NCI-H69 (cell line): ENCODE results near the gene RPGRIP1L.
"Not testable (repeated sequence)": the region's sequence is repeated elsewhere in the genome, so short reads cannot be mapped to it uniquely, and the experiment has no call there.

Source experiments
- DNase-seq: peaks from one replicate; lab custom pipeline; 2025; lab: John Stamatoyannopoulos, UW

The RPGRIP1L gene

GRCh38 chr16:53712065-53712464, 8.4 kb upstream of the RPGRIP1L start:
- DNase-seq, result no peak

GRCh38 chr16:53711390-53711789, 7.7 kb upstream of the RPGRIP1L start:
- DNase-seq, result no peak

- DNase-seq, result no peak
Measured at GRCh38 chr16:53708490-53708889, 4.8 kb upstream of the RPGRIP1L start.

- DNase-seq, result no peak
Measured at GRCh38 chr16:53707671-53708070, 4.0 kb upstream of the RPGRIP1L start.

GRCh38 chr16:53704445-53704813, 770 bp upstream of the RPGRIP1L start:
- no peak for DNase-seq

GRCh38 chr16:53698271-53698670, 5.4 kb downstream of the RPGRIP1L start:
- DNase-seq, result not testable (repeated sequence)

GRCh38 chr16:53695070-53695469, 8.6 kb downstream of the RPGRIP1L start:
- DNase-seq, result no peak

- no peak for DNase-seq
Measured at GRCh38 chr16:53693320-53693719, 10.3 kb downstream of the RPGRIP1L start.

GRCh38 chr16:53692146-53692545, 11.5 kb downstream of the RPGRIP1L start:
- no peak for DNase-seq

GRCh38 chr16:53690771-53691170, 12.9 kb downstream of the RPGRIP1L start:
- DNase-seq, result no peak

GRCh38 chr16:53689636-53690035, 14.0 kb downstream of the RPGRIP1L start:
- DNase-seq, result no peak

- DNase-seq, result no peak
Measured at GRCh38 chr16:53686710-53687109, 16.9 kb downstream of the RPGRIP1L start.

GRCh38 chr16:53685334-53685733, 18.3 kb downstream of the RPGRIP1L start:
- DNase-seq, result not testable (repeated sequence)

GRCh38 chr16:53681354-53681753, 22.3 kb downstream of the RPGRIP1L start:
- no peak for DNase-seq

GRCh38 chr16:53680756-53681155, 22.9 kb downstream of the RPGRIP1L start:
- no peak for DNase-seq

- DNase-seq, result no peak
Measured at GRCh38 chr16:53678756-53679343, 24.8 kb downstream of the RPGRIP1L start.

- DNase-seq, result no peak
Measured at GRCh38 chr16:53678155-53678554, 25.5 kb downstream of the RPGRIP1L start.

- no peak for DNase-seq
Measured at GRCh38 chr16:53673189-53673588, 30.5 kb downstream of the RPGRIP1L start.

- no peak for DNase-seq
Measured at GRCh38 chr16:53672461-53672860, 31.2 kb downstream of the RPGRIP1L start.

GRCh38 chr16:53668869-53669268, 34.8 kb downstream of the RPGRIP1L start:
- no peak for DNase-seq

GRCh38 chr16:53666786-53667415, 36.8 kb downstream of the RPGRIP1L start:
- no peak for DNase-seq

- DNase-seq, result no peak
Measured at GRCh38 chr16:53664724-53665345, 38.8 kb downstream of the RPGRIP1L start.

- DNase-seq, result no peak
Measured at GRCh38 chr16:53662072-53662471, 41.6 kb downstream of the RPGRIP1L start.

GRCh38 chr16:53654946-53655345, 48.7 kb downstream of the RPGRIP1L start:
- DNase-seq, result no peak
